Activated CD8-positive, alpha-beta memory T cell treated with anti-CD3 and anti-CD28 coated beads for 1 hour (primary cell): ENCODE measurements around the gene MYO1D.

Experiments used
- DNase-seq, 2 donors: peaks; one replicate each; pipeline ENCODE4 v3.0.0-alpha.2; 2020; ENCODE audit warnings: low read depth in 1 of 2; ENCODE audit errors: extremely low read depth in 1 of 2

Gene MYO1D

DNA sequence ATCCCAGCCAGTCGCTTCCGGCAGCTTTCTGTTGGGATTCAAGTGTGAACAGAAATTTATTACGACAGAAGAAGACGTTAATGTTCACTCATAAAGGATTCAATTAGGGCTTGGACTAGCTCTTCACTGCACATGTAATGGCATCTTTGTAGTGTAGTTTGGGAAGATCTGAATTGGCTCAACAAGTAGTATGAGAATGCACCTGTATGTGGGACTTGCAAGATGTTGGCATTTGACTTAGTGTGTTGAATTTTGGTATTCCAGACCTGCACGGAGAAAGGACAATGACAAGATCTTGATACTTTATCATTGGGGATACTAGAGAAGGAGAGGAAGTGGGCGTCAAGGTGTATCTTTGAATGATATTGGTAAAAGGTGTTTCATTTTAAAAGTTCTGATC, 431.4 kb downstream of the MYO1D start:
- no peak for DNase-seq

- peak in 1 of 2 donors; percentile 7 for DNase-seq
Measured at GRCh38 chr17:32445074-32445415, 431.9 kb downstream of the MYO1D start.

GRCh38 chr17:32444301-32445073, 432.4 kb downstream of the MYO1D start, which contains the start of gene PSMD11:
Gene PSMD11, plus strand, starts transcription at chr17:32444510. Its CDS starts 14 bp downstream, at chr17:32444524.
- peak; percentile 95 to 98 for DNase-seq

- no peak for DNase-seq
Measured at GRCh38 chr17:32443827-32444300, 433.1 kb downstream of the MYO1D start.
